Subcutaneous abdominal adipose tissue (tissue), 5 donors: ENCODE results near the gene TYW5.
A peak's percentile ranks its signal among the peaks of the same experiment; 100 is the strongest.
"Not testable (repeated sequence)": the region's sequence is repeated elsewhere in the genome, so short reads cannot be mapped to it uniquely, and the experiment has no call there.

Experiments
- H3K27ac ChIP-seq: one replicate; pipeline ENCODE4 v1.7.0; 2013; ENCODE audit warnings: low read depth, mild to moderate bottlenecking, inconsistent platforms, low read length, moderate library complexity
- H3K27me3 ChIP-seq, 5 donors: one replicate each; pipeline ENCODE4 v1.7.0; 2013; ENCODE audit warnings: low read length in 5 of 5, inconsistent platforms in 1 of 5; ENCODE audit not compliant: control insufficient read depth in 5 of 5, insufficient read depth in 4 of 5
- H3K36me3 ChIP-seq, 5 donors: one replicate each; pipeline ENCODE4 v1.7.0; 2013; ENCODE audit warnings: low read length in 5 of 5; ENCODE audit not compliant: control insufficient read depth in 5 of 5, insufficient read depth in 5 of 5
- H3K4me1 ChIP-seq, 5 donors: one replicate each; pipeline ENCODE4 v1.7.0; 2013; ENCODE audit warnings: low read length in 5 of 5, mild to moderate bottlenecking in 3 of 5, moderate library complexity in 1 of 5; ENCODE audit not compliant: control insufficient read depth in 5 of 5, insufficient read depth in 5 of 5
- H3K4me3 ChIP-seq, 5 donors: one replicate each; pipeline ENCODE4 v1.7.0; 2013; ENCODE audit warnings: low read length in 5 of 5, low read depth in 1 of 5
- H3K9ac ChIP-seq, 5 donors: one replicate each; pipeline ENCODE4 v1.7.0; 2013; ENCODE audit warnings: low read length in 5 of 5, mild to moderate bottlenecking in 4 of 5, moderate library complexity in 3 of 5
- H3K9me3 ChIP-seq, 5 donors: one replicate each; pipeline ENCODE4 v1.7.0; 2013; ENCODE audit warnings: low read length in 5 of 5; ENCODE audit not compliant: control insufficient read depth in 5 of 5
- donor health status: healthy.
- donor health status: healthy.
- donor health status: healthy.
- donor health status: healthy.
- donor health status: healthy.

TYW5 gene

GRCh38 chr2:199928626-199929025, 26.7 kb downstream of the TYW5 start:
- H3K27ac ChIP-seq = no peak overlapping the region
- H3K9me3 ChIP-seq = no peaks in the 10 kb centered on the region
- H3K27me3 ChIP-seq = no peaks in the 10 kb centered on the region
- no peaks in the 10 kb centered on the region for H3K4me1 ChIP-seq
- H3K36me3 ChIP-seq = peaks cover 20 to 32% (median 32%) of the 10 kb centered on the region in 5 donors
- H3K9ac ChIP-seq = no peak overlapping the region
- no peak overlapping the region for H3K4me3 ChIP-seq

DNA sequence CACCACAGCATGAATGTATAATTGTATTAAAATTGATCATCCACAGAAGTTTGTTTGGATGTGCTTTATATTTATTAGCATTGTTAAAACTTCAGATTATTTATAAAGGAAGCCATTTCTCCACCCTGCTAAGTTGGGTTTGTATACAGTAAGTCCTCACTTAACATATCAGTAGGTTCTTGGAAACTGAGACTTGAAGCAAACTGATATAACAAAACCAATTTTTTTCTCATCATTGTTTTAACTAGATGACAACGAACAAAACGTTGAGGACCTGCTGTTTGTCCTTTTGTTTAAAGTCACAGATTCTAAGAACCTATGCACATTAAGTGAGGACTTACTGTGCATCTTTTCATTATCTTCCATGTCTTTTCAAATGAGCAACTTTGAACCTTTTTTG, 27.1 kb downstream of the TYW5 start:
- H3K9me3 ChIP-seq = no peaks in the 10 kb centered on the region
- peaks cover 20 to 32% (median 32%) of the 10 kb centered on the region in 5 donors for H3K36me3 ChIP-seq

DNA sequence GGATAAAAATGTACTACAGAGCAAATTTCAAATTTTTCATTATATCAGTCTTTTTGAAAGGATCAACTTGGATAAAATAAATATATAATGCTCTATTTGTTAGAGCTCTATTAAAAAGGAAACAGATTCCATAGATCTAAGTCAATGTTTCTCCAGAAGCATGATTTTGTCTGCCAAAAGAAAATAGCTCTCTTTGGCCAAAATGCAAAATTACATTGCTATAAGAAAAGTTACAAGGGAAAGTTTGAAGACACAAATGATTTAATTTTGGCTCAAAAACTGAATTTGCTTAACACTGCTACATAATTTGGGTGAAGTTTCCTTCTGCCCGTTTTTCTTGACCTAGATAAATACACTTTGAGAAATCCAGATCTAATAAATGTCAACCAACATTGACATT, 28.5 kb downstream of the TYW5 start:
- no peak overlapping the region for H3K27ac ChIP-seq
- no peaks in the 10 kb centered on the region for H3K9me3 ChIP-seq
- H3K4me3 ChIP-seq = no peak overlapping the region

More for the DNA sequence above, 27.1 kb downstream of the TYW5 start:
- no peak overlapping the region for H3K9ac ChIP-seq
- H3K4me1 ChIP-seq = no peaks in the 10 kb centered on the region
- no peak overlapping the region for H3K4me3 ChIP-seq
- no peaks in the 10 kb centered on the region for H3K27me3 ChIP-seq
- H3K27ac ChIP-seq = no peak overlapping the region

DNA sequence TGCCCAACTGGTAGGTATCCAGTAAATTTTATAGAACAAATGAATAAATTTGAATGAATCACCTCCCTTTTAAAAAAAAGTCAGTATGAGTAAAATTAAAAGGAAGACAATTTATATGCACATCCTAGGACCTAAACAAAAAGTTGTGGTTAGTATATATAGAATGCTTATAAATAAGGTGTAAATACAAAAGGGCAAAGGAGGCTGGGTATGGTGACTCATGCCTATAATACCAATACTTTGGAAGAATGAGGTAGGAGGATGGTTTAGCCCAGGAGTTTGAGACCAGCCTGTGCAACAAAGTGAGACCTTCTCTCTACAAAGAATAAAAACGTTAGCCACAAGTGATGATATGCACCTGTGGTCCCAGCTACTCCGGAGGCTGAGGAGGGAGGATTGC, 31.4 kb downstream of the TYW5 start:
- Histone ChIP-seq H3K4me1 (peaks cover 0 to 7% (median 0%) of the 10 kb centered on the region in 5 donors), H3K4me3 (no peak overlapping the region), H3K36me3 (peaks cover 4 to 8% (median 8%) of the 10 kb centered on the region in 5 donors), H3K27ac (no peak overlapping the region), H3K9ac (no peak overlapping the region), H3K27me3 (no peaks in the 10 kb centered on the region), H3K9me3 (no peaks in the 10 kb centered on the region)

More for the DNA sequence above, 28.5 kb downstream of the TYW5 start:
- Histone ChIP-seq H3K4me1 (peaks cover 0 to 2% (median 0%) of the 10 kb centered on the region in 5 donors), H3K36me3 (peaks cover 7 to 20% (median 18%) of the 10 kb centered on the region in 5 donors), H3K9ac (no peak overlapping the region), H3K27me3 (no peaks in the 10 kb centered on the region)

- peaks cover 8 to 12% (median 8%) of the 10 kb centered on the region in 5 donors for H3K36me3 ChIP-seq
- H3K9me3 ChIP-seq = no peaks in the 10 kb centered on the region
- H3K4me1 ChIP-seq = peaks cover 0 to 7% (median 0%) of the 10 kb centered on the region in 5 donors
- H3K27me3 ChIP-seq = no peaks in the 10 kb centered on the region
- H3K9ac ChIP-seq = no peak overlapping the region
- no peak overlapping the region for H3K27ac ChIP-seq
- no peak overlapping the region for H3K4me3 ChIP-seq
Measured at GRCh38 chr2:199922856-199923255, 32.4 kb downstream of the TYW5 start.

GRCh38 chr2:199916980-199917379, 38.3 kb downstream of the TYW5 start:
- H3K4me3 ChIP-seq = no peak overlapping the region
- no peak overlapping the region for H3K27ac ChIP-seq
- peaks cover 0 to 13% (median 7%) of the 10 kb centered on the region in 5 donors for H3K36me3 ChIP-seq
- no peaks in the 10 kb centered on the region for H3K27me3 ChIP-seq
- no peaks in the 10 kb centered on the region for H3K9me3 ChIP-seq
- peaks cover 0 to 20% (median 16%) of the 10 kb centered on the region in 5 donors for H3K4me1 ChIP-seq
- H3K9ac ChIP-seq = no peak overlapping the region

DNA sequence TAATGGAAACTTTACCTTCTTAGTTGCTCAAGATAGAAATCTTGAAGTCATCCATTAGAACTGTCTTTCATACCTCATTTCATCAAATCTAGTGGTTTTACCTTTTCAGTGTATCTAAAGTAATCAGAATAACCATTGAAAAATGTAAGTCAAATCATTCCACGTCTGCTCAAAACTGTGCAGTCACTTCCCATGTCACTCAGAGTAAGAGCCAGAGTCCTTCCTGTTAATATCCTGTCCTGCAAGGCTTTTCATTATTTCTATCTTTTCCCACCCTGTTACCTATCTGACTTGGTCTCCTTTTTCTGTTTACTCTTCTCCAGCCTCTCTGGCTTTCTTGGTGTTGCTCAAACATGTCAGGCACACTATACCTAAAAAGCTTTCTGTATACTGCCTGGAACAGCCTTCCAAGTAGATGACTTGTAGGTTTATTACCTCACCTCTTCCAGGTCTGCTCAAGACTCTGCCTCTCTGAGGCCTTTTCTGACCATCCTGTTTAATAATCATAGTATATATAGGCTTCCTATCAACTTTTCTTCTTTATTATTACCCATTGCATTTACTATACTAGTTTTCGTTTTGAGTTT, 40.8 kb downstream of the TYW5 start:
- Histone ChIP-seq H3K27ac (no peak overlapping the region), H3K36me3 (peaks cover 0 to 13% (median 7%) of the 10 kb centered on the region in 5 donors), H3K4me3 (no peak overlapping the region), H3K9ac (no peak overlapping the region), H3K4me1 (peaks cover 0 to 25% (median 24%) of the 10 kb centered on the region in 5 donors), H3K27me3 (no peaks in the 10 kb centered on the region), H3K9me3 (no peaks in the 10 kb centered on the region)

- Histone ChIP-seq H3K9ac (peak overlapping the region in 2 of 5 donors; percentile 92 to 95), H3K4me3 (peak overlapping the region; percentile 93 to 97 (median 95))
- H3K27ac ChIP-seq = not testable (repeated sequence)
Measured at GRCh38 chr2:199912553-199913114, 42.7 kb downstream of the TYW5 start.

DNA sequence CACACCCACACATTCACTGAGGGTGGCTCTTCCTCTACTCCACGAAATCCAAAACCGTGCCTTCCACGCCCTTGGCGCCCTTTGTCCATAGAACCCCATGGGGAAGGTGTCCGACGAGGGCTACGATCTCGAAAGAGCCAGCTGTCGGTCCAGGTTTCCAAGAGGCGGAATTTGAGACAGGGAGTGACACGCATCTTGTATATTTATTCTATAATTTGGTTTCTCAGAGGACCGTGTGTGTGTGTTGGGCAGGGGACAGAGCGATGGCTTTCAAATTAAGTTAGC, 43.5 kb downstream of the TYW5 start:
- H3K36me3 ChIP-seq = peaks cover 0 to 3% (median 1%) of the 10 kb centered on the region in 5 donors
- H3K27ac ChIP-seq = peak overlapping the region; percentile 92
- peak overlapping the region; percentile 93 to 97 (median 95) for H3K4me3 ChIP-seq
- no peaks in the 10 kb centered on the region for H3K27me3 ChIP-seq
- no peaks in the 10 kb centered on the region for H3K9me3 ChIP-seq
- H3K9ac ChIP-seq = peak overlapping the region; percentile 40 to 97 (median 95)
- H3K4me1 ChIP-seq = peaks cover 0 to 25% (median 24%) of the 10 kb centered on the region in 5 donors

More at GRCh38 chr2:199912553-199913114, 42.7 kb downstream of the TYW5 start:
- not testable (repeated sequence) for H3K27me3 ChIP-seq, H3K9me3 ChIP-seq, H3K36me3 ChIP-seq
- peaks cover 0 to 25% (median 24%) of the 10 kb centered on the region in 5 donors for H3K4me1 ChIP-seq

DNA sequence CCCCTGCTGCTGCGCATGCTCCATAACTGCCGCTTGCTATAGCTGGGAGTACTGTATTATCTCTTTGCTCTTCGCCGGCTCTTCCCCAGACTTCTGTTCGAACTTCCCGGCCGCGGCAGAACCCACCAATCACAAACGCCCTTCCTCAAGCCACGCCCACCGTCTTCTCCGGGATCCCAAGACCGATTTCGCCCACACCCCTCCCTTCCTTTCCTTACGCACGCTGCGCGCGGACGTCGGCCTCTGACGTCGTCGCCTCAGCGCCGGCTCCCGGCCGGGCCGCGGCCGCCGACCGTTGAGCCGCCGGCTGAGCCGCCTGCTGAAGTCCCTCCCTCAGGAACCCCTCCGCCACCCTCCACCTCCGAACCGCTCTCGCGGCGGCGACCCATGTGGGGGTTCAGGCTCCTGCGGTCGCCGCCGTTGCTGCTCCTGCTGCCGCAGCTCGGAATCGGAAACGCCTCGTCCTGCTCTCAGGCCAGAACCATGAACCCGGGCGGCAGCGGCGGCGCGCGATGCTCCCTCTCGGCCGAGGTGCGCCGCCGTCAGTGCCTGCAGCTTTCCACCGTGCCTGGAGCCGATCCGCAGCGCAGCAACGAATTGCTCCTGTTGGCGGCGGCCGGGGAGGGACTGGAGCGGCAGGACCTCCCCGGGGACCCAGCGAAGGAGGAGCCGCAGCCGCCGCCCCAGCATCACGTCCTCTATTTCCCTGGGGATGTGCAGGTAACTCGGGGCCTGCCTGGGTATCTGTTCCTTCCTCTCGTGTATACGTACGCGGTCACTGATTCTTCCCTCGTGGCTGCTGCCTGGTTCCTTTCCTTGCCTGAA, 44.0 kb downstream of the TYW5 start, which contains the start of gene C2orf69:
Gene C2orf69, plus strand, starts transcription at position 242 of the 825 bp plus-strand sequence. Its CDS starts 146 bp downstream, at position 388.
- Histone ChIP-seq H3K27ac (peak within 1 kb of the TSS; percentile 92), H3K9me3 (no peaks in the 10 kb centered on the region), H3K4me1 (peaks cover 0 to 25% (median 24%) of the 10 kb centered on the region in 5 donors), H3K27me3 (no peaks in the 10 kb centered on the region), H3K36me3 (no peaks in the 10 kb centered on the region), H3K9ac (peak within 1 kb of the TSS; percentile 40 to 97 (median 95)), H3K4me3 (peak within 1 kb of the TSS; percentile 93 to 97 (median 95))
